Gastroesophageal sphincter (tissue), 3 donors: ENCODE data around the gene TLR10.
"Not testable (repeated sequence)": the region's sequence is repeated elsewhere in the genome, so short reads cannot be mapped to it uniquely, and the experiment has no call there.

Source experiments
- CTCF ChIP-seq, 4 experiments: fragments of 200-600 bp in 2 of 4; fragments of 450-650 bp in 2 of 4; sonication (generic) in 1 of 4; IDR thresholded peaks; one replicate each; pipeline ENCODE4 v1.5.1; 2017 to 2019; ENCODE audit warnings: antibody characterized with exemption in 4 of 4, mild to moderate bottlenecking in 2 of 4, moderate library complexity in 2 of 4
- EP300 ChIP-seq: sonication (generic); formaldehyde crosslinking; IDR thresholded peaks from one replicate; pipeline ENCODE4 v1.6.1; 2017; ENCODE audit warnings: antibody characterized with exemption, mild to moderate bottlenecking

DNA sequence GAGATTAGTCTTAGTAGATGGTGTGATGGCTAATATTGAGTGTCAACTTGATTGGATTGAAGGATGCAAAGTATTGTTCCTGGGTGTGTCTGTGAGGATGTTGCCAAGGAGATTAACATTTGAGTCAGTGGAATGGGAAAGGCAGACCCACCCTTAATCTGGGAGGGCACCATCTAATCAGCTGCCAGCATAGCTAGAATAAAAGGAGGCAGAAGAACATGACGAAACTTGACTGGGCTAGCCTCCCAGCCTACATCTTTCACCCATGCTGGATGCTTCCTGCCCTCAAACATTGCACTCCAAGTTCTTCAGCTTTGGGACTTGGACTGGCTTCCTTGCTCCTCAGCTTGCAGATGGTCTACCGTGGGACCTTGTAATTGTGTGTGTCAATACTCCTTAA is 12.5 kb downstream of the TLR10 start:
- not testable (repeated sequence) for TF ChIP-seq CTCF (IDR thresholded peaks at IDR 0.05); EP300
